GM12878 (cell line): ENCODE data around the gene DYNC2H1.

Experiments
- CHD2 ChIP-seq: IDR thresholded peaks from 2 replicates; pipeline ENCODE4 v1.6.1; 2011; ENCODE audit warnings: low read depth, low read length, improper control_type of control experiment, borderline replicate concordance
- CTCF ChIP-seq, 3 experiments: IDR thresholded peaks in 2 of 3; conservative IDR thresholded peaks in 1 of 3; 2 replicates each; pipeline ENCODE4 v1.5.1; 2011; ENCODE audit warnings: low read depth in 3 of 3, low read length in 3 of 3, mild to moderate bottlenecking in 3 of 3, control low read depth in 2 of 3, moderate library complexity in 2 of 3, inconsistent platforms in 1 of 3, mixed read lengths in 1 of 3; ENCODE audit not compliant: control insufficient read depth in 2 of 3, insufficient read depth in 1 of 3; ENCODE audit errors: extremely low read depth in 1 of 3
- EZH2 ChIP-seq: IDR thresholded peaks from 2 replicates; pipeline ENCODE4 v1.6.1; 2012; ENCODE audit warnings: low read depth, mild to moderate bottlenecking, control low read depth, inconsistent platforms, low read length, borderline replicate concordance; ENCODE audit not compliant: control insufficient read depth
- TBL1XR1 ChIP-seq: IDR thresholded peaks from 2 replicates; pipeline ENCODE4 v1.6.1; 2012; ENCODE audit warnings: low read depth, low read length, improper control_type of control experiment

- TF ChIP-seq CHD2 (no peak), EZH2 (no peak), CTCF (IDR thresholded peaks at IDR 0.05 in 2 of 3, conservative IDR thresholded peaks at IDR 0.05 in 1 of 3; ENCODE audit: control insufficient read depth in 2 of 3, extremely low read depth in 1 of 3, insufficient read depth in 1 of 3, low read depth in 3 of 3, low read length in 3 of 3) (no peak), TBL1XR1 (no peak)
Measured at GRCh38 chr11:103070142-103070541, 39.1 kb upstream of the DYNC2H1 start.
